Thyroid gland (tissue), 4 donors: ENCODE data around the gene AFF3. TPM values are rescaled to one million over a fixed set of nuclear protein-coding genes. Genes with fewer than 3 reads are reported as not detected.
"Not testable (repeated sequence)": the region's sequence is repeated elsewhere in the genome, so short reads cannot be mapped to it uniquely, and the experiment has no call there.

ENCODE experiments used
- DNase-seq, 2 donors: peaks; one replicate each; pipeline ENCODE4 v3.0.0-alpha.2; 2019
- H3K27ac ChIP-seq, 3 donors: fragments of 200-600 bp; sonication (generic); 1 replicate in 2 of 3; 2 replicates in 1 of 3; pipeline ENCODE4 v1.5.1; 2016 to 2019; ENCODE audit warnings: mild to moderate bottlenecking in 1 of 3, moderate library complexity in 1 of 3
- H3K27me3 ChIP-seq: fragments of 200-600 bp; sonication (generic); one replicate; pipeline ENCODE4 v1.5.1; 2019
- H3K36me3 ChIP-seq, 2 donors: fragments of 200-600 bp; sonication (generic); one replicate each; pipeline ENCODE4 v1.5.1; 2016 to 2019
- H3K4me1 ChIP-seq, 2 donors: fragments of 200-600 bp; sonication (generic); one replicate each; pipeline ENCODE4 v1.5.1; 2017 to 2019
- H3K4me3 ChIP-seq, 3 donors: fragments of 200-600 bp; sonication (generic); replicated peaks in 1 of 3; 1 replicate in 2 of 3; 2 replicates in 1 of 3; pipeline ENCODE4 v1.5.1; 2016; ENCODE audit warnings: mild to moderate bottlenecking in 1 of 3
- H3K9me3 ChIP-seq: fragments of 200-600 bp; sonication (generic); one replicate; pipeline ENCODE4 v1.5.1; 2017
- POLR2A ChIP-seq, 2 donors: fragments of 450-650 bp; IDR thresholded peaks; one replicate each; pipeline ENCODE4 v1.6.1; 2017; ENCODE audit warnings: antibody characterized with exemption in 2 of 2, mild to moderate bottlenecking in 2 of 2, moderate library complexity in 1 of 2
- WGBS, 2 donors: methylation state at CpG; one replicate each; pipeline ENCODE4 v1.1.5; 2017; 5-methylcytosine and 5-hydroxymethylcytosine counted together
- intact Hi-C: fragments of 100-400 bp; cut with DNase I; formaldehyde crosslinking; loops from one replicate; pipeline ENCODE4 v1.15.1; 2023
- total RNA-seq, 4 donors: library from RNA; depleted of rRNA; stranded (reverse); fragments of >200 nt; gene quantifications; one replicate each; pipeline ENCODE4 v1.2.3, GENCODE V29; 2016
- TF ChIP-seq, protein P1 (sequence below), 6 experiments: fragments of 200-600 bp in 3 of 6; fragments of 450-650 bp in 3 of 6; sonication (generic) in 3 of 6; IDR thresholded peaks; one replicate each; pipeline ENCODE4 v1.5.1; 2016 to 2019; ENCODE audit warnings: antibody characterized with exemption in 6 of 6, mild to moderate bottlenecking in 2 of 6, inconsistent platforms in 1 of 6, moderate library complexity in 1 of 6

Gene AFF3
- total RNA-seq, 4 donors from 2014 or later, result 0.54 to 2.6 (median 1.1) TPM

DNA sequence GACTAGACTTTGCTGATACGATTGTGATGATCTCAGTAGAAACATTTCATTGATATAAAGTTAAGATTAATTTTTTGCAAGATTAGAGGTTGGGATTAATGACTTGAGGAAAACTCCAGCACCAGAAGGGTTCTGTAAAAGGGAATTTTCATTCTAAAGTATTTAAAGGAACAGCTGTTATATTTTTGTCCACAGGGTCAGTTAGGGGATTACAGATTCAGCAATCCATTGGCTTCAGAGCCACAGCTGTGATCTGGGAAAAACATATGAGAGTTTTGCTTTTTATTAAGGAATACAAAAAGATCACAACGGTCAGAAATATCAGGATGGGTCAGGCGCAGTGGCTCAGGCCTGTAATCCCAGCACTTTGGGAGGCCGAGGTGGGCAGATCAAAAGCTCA lies 633.0 kb downstream of the AFF3 start:
- no peaks in the 10 kb centered on the region for H3K9me3 ChIP-seq
- no peaks in the 10 kb centered on the region for H3K27me3 ChIP-seq
- no peaks in the 10 kb centered on the region for H3K36me3 ChIP-seq
- no peak for DNase-seq
- H3K4me3 ChIP-seq, result no peak overlapping the region
- WGBS, 2 donors, result 84 to 92% methylated on average over 4 of the region's 4 CpGs
- intact Hi-C loops, result no loop called here
- TF ChIP-seq, protein P1, sequence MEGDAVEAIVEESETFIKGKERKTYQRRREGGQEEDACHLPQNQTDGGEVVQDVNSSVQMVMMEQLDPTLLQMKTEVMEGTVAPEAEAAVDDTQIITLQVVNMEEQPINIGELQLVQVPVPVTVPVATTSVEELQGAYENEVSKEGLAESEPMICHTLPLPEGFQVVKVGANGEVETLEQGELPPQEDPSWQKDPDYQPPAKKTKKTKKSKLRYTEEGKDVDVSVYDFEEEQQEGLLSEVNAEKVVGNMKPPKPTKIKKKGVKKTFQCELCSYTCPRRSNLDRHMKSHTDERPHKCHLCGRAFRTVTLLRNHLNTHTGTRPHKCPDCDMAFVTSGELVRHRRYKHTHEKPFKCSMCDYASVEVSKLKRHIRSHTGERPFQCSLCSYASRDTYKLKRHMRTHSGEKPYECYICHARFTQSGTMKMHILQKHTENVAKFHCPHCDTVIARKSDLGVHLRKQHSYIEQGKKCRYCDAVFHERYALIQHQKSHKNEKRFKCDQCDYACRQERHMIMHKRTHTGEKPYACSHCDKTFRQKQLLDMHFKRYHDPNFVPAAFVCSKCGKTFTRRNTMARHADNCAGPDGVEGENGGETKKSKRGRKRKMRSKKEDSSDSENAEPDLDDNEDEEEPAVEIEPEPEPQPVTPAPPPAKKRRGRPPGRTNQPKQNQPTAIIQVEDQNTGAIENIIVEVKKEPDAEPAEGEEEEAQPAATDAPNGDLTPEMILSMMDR (IDR thresholded peaks at IDR 0.05), result no peak
- TF ChIP-seq POLR2A (IDR thresholded peaks at IDR 0.05), result no peak
- no peaks in the 10 kb centered on the region for H3K4me1 ChIP-seq
- no peak overlapping the region for H3K27ac ChIP-seq

DNA sequence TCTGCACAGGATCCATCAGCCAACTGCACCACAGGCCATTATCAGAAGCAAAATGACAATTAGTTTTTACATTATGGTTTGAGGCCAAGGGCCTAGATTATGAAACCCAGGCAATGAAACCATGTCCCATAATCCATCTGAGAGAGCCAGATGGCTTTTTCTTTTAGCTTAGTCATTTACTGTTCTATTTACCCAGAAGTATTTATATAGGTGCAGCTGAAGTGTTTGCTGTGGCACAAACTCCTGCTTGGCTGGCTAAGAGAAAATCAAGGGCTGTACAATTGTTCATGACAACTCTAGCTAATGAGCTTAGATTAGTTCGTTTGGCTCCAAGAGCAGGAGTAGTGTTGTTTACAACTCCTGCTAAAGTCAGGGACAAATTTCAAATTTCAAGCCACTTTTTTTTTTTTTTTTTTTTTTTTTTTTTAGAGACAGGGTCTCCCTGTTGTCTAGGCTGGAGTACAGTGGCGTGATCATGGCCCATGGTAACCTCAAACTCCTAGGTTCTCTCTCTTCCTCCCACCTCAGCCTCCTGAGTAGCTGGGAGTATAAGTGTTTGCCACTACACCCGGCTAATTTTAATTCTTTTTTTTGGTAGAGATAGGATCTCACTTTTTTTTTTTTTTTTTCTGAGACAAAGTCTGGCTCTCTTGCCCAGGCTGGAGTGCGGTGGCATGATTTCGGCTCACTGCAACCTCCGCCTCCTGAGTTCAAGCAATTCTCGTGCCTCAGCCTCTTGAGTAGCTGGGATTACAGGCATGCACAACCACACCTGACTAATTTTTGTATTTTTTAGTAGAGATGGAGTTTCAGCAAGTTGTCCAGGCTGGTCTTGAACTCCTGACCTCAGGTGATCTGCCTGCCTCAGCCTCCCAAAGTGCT lies 634.2 kb downstream of the AFF3 start:
- Histone ChIP-seq H3K4me1 (no peaks in the 10 kb centered on the region), H3K27me3 (no peaks in the 10 kb centered on the region), H3K27ac (no peak overlapping the region), H3K9me3 (no peaks in the 10 kb centered on the region), H3K36me3 (no peaks in the 10 kb centered on the region), H3K4me3 (no peak overlapping the region)
- WGBS, 2 donors, result 86 to 88% methylated on average over 7 of the region's 7 CpGs
- intact Hi-C loops, result no loop called here
- no peak for DNase-seq
- no peak for TF ChIP-seq POLR2A (IDR thresholded peaks at IDR 0.05)

DNA sequence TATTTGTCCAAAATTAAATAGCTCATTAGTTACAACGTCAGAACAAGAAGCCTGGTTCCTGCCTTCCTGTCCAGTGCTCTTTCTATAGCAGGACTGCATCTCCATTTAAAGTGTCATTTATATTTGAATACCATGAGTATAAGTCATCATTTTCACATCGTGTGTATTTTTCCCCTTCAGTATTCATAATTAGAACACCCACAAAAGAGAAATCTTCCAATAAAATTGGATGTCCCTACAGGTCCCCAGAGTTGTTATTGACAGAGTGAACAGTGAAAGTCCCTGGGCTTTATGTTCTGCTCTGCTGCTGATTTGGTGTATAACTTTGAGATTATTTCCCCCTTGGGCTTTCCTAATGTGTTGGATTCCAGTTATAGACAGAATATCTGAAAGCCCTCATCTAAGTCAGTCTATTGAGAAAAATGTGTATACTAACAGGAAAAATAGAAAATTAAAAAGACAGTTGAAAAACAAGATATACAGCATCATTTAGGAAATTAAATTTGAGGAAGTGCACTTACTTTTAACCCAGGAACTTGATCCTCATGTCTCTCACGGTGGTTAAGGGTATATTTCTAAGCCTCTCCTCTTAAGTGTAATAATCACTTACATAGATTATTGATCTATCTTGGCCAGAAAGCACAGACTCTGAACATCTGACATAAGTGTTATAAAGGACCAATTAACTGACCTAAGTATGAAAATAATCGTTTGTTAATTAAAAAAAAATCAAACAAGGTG lies 637.4 kb downstream of the AFF3 start:
- Histone ChIP-seq H3K27me3 (no peaks in the 10 kb centered on the region), H3K36me3 (no peaks in the 10 kb centered on the region), H3K9me3 (no peaks in the 10 kb centered on the region), H3K27ac (no peak overlapping the region), H3K4me3 (no peak overlapping the region), H3K4me1 (no peaks in the 10 kb centered on the region)
- intact Hi-C loops, result no loop called here
- TF ChIP-seq POLR2A (IDR thresholded peaks at IDR 0.05), result no peak
- TF ChIP-seq, protein P1 (IDR thresholded peaks at IDR 0.05), result no peak
- WGBS, 2 donors, result 60 to 66% methylated on average over 4 of the region's 4 CpGs
- no peak for DNase-seq

DNA sequence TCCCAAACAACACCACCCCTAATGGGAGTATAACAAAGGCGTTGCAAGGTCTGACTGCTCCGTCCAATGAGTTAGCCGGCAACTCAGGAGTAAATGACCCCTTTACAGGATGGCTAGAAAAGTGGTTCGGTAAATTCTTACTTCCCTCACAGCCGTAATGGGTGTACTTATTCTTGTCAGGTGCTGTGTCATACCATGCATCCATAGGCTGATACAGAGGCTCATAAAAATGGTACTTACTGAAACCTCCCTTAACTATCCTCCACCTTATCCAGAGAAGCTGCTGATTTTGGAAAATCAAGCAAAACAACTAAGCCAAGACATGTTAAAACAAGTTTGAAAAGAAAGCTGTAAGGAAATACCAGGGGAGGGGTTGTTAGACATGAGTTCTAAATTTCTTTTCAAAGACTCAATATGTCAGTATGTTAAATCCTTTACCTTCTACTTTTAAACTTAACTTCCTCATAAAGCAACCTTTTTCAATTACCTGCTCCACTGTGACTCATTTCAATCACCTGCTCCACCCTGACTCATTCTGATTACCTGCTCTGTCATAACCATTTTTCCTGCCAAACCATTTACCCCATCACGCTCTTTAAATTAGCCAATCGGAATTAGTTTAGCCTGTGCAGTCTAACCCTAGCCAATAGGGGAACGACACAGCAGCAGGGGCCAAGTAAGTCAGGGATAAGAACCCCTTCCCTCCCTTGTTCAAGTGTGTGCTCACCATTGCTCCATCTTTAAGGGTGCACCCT lies 638.6 kb downstream of the AFF3 start:
- intact Hi-C loops, H3K9me3 ChIP-seq, DNase-seq, H3K27ac ChIP-seq, H3K4me3 ChIP-seq, H3K36me3 ChIP-seq, H3K4me1 ChIP-seq, H3K27me3 ChIP-seq: not testable (repeated sequence)
- WGBS, 2 donors, result 93 to 94% methylated on average over 8 of the region's 8 CpGs

DNA sequence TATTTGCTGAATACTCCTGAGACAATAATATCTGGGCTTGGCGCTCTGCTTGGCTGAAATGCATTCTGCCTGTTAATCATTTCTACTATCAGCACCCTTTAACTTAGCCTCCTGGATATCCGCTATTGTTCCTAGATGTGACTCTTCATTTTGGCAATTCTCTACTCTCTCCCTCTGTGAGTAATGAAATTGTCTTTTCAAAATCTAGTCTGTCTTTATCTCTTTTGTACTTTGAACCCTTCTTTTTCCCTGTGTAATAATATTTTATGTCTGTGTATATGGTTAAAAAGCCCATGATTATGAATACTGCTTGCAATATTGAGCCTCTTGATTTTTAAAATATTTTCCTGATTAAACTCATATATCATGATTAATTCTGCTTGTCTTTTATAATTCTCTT lies 646.4 kb downstream of the AFF3 start:
- H3K4me1 ChIP-seq, result no peaks in the 10 kb centered on the region
- no peaks in the 10 kb centered on the region for H3K36me3 ChIP-seq
- H3K4me3 ChIP-seq, result no peak overlapping the region
- WGBS, 2 donors, result 84 to 92% methylated on average over 2 of the region's 2 CpGs
- TF ChIP-seq POLR2A (IDR thresholded peaks at IDR 0.05), result no peak
- TF ChIP-seq, protein P1 (IDR thresholded peaks at IDR 0.05), result no peak
- H3K9me3 ChIP-seq, result no peaks in the 10 kb centered on the region
- no peaks in the 10 kb centered on the region for H3K27me3 ChIP-seq
- intact Hi-C loops, result loop anchor here (10.0 kb wide), 1 partner anchor 71 kb away; no protein-coding TSS in a partner anchor
- no peak overlapping the region for H3K27ac ChIP-seq
- DNase-seq, result no peak

Other genes with a start within 250 kb of the AFF3 start
- gene LONRF2, start 179.9 kb upstream of the AFF3 start, total RNA-seq, result 10 to 100 TPM in 3 of 4 donors, 1 to 10 TPM in 1; 7.0 to 32.0 (median 17.1) TPM